GM21367 (cell line): ENCODE results near the gene AHRR.
"Not testable (repeated sequence)": the region's sequence is repeated elsewhere in the genome, so short reads cannot be mapped to it uniquely, and the experiment has no call there.

Experiments
- ATAC-seq: cut with Tn5 transposase; IDR thresholded peaks from one replicate; pipeline ENCODE4 v1.9.1; 2021; ENCODE audit not compliant: unreplicated experiment

Gene AHRR

DNA sequence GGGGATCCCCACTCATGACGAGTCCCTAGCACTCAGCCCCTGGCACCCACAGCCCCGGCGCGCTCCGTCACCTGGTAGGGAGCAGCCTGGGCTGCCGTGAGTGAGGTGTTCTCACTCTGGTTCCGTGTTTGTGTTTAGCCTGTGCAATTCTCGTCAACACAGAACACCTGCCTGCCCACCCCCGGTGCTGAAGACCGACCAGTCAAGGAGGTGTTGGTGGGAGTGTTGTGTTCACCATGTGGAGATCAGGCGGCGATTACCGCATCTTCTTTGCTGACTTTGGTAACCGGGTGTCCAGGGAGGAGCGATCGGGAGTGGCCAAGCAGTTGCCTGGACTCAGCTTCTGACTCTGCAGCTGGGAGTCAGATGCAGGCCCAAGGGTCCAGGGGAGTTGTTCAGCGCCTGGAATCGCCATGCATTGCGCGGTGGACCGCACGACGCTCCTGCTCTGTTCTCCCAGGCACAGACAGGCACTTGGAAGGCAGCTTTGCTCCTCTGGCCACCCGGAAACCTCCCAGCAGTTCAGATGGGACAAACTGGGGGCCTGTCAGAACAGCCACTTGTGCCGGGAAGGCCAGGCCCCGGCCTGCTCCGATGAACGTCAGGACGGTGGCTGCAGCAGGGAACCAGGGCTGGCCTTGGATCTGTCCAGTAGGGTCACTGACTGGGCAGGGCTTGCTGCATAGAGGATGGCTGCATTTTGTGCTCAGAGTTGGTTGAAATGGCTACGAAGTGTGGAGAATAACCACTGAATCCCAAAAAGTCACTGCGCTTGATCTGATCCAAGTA lies 149.6 kb downstream of the AHRR start:
- ATAC-seq = no peak

DNA sequence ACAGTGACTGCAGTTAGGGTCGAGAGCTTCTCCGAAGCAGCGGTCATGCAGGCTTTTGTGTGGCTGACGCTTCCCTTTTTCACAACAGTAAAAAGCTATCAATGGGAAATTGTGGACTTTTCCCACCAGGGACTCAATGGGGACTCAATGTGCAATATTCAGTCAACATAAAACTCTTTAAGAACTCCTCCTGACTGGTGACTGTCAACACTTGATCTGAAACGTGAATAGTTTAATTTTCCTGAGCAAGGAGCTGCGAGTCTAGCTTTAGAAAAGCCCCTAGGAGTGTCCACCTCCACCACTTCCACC lies 150.2 kb downstream of the AHRR start:
- no peak for ATAC-seq

DNA sequence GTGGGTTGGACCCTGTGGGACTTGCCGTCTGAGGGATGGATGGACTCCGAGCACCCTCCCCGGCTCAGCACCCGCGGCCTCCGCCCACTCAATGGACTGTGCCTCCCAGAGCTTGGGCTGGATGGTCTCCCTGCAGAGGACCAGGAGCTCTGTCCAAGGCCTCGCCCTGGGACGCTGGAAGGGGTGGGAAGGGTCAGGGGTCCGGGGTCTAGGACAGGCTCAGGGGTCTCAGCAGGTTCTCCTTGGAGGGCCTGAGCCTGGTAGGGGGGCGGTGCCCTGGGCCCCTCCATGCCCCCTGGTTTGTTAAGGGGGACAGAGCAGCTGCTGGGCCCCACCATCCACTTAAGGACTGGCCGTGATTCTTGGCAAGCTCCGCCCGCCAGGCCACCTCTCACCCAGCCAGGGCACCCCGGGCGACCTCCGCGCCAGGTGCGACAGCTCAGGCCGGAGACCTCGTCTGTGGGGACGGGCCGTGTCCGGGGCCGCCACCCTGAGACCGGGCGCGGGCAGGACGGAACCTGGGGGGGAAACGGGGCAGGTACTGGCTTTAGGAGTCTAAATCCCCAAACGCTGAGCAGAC lies 150.7 kb downstream of the AHRR start:
- ATAC-seq = no peak

DNA sequence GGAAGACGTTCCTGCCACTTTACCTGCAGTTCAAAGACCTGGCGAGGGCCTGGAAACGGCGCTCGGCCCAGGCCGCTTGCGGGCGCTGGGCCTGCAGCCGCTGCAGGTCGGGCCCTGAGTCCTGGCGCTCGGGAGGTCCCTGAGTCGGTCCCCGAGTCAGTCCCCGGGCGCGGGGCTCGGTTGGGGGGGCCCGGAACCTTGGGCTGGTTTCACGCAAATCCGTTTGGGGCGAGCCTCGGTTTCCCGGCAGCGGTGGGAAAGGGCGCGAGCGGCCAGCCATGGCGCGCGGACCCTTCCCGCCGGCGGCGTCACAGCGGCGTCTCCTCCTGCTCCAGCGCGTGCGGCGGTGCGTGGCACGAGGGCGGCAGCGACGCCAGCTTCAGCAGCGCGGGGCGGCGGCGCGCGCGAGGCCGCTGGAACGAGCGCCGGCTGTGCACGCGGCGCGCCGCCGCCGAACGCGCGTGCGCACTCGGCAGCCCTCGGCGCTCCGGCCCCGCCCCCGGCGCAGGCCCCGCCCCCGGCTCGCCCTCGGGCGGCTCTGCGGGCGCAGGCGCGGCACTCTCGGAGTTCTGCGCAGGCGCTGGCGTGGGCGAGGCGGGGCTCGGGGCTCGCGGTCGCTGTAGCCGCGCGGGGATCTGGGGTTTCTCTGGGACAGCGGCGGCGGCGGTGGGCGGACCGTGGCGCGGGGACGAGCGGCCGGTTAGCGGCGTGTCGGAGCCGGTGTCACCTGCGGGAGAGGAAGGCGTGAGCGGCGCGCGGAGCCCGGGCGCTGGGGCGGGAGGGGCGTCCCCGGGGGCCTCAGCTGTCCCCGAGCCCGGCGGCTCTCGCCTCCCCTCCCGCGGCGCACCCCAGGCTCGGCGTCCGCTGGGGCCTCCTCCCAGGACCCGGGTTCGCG lies 151.4 kb downstream of the AHRR start:
- ATAC-seq = peak; percentile 65

DNA sequence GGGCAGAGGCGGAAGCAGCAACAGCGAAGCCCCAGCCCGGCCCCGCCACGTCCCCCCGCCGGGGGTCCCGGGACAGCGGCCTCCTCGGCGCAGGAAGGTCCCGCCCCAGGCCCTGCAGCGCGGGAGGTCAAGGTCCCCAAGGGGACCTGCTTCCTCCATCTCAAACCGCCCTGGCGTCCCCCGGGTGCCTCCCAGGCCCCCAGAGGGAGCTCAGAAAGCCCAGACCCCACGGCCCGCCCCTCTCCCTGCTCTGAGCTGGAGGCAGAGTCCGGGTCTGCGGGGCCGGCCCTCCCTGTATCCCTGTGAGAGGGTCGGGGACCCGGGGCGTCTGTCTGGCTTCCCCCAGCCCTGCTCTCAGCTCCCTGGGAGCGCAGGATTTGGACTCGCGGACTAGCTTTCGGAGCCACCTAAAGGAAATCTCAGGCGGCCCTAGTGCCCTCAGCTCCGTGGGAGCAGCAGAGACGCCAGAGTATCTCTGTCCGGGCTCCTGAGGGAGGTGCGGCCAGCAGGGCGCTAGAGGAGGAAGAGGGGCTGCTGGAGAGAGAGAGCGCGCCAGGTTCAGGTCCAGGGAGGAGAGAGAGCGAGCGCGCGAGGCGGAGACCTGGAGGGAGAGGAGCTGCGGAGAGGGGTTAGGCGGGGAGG lies 152.2 kb downstream of the AHRR start:
- ATAC-seq = peak; percentile 16

DNA sequence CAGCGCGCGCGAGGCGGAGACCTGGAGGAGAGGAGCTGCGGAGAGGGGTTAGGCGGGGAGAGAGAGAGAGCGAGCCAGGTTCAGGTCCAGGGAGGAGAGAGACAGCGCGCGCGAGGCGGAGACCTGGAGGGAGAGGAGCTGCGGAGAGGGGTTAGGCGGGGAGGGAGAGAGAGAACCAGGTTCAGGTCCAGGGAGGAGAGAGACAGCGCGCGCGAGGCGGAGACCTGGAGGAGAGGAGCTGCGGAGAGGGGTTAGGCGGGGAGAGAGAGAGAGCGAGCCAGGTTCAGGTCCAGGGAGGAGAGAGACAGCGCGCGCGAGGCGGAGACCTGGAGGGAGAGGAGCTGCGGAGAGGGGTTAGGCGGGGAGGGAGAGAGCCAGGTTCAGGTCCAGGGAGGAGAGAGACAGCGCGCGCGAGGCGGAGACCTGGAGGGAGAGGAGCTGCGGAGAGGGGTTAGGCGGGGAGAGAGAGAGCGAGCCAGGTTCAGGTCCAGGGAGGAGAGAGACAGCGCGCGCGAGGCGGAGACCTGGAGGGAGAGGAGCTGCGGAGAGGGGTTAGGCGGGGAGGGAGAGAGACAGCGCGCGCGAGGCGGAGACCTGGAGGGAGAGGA lies 152.8 kb downstream of the AHRR start:
- not testable (repeated sequence) for ATAC-seq

DNA sequence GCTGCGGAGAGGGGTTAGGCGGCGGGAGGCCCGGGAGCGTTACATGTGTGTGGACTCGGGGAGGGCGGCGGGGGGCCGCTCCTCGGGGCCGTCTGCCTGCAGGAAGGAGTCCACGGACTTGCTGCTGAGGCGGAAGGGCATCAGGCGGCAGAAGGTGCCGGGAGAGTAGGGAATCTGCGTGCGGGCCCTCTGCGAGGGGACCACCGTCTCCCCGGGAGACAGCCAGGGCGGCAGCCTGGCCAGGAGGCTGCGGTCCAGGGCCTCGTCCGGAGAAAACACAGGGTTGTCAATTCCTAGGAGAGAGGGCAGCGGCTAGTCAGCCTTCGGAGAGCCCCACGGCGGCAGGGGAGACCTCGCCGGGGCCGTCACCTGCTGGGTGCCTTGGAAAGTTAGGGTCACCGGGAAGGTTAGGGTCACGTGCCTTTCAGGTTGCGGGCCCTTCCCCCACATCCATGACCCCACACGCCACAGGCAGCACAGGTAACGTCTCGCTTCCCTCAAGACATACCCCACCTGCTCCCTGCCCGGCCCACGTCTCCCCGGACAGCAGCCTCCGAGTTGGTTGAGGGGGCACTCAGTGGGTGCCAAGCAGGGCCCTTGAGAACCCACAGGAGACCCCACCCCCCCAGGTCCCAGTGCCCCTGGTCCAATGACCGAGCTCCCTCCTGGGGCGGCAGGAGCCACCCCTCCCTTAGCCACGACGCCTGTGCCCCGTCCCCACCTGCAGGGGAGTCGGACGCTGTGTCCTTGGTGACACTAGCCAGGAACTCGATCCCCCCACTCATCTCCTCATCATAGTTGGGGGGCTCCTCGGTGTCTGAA lies 153.5 kb downstream of the AHRR start:
- ATAC-seq = no peak

DNA sequence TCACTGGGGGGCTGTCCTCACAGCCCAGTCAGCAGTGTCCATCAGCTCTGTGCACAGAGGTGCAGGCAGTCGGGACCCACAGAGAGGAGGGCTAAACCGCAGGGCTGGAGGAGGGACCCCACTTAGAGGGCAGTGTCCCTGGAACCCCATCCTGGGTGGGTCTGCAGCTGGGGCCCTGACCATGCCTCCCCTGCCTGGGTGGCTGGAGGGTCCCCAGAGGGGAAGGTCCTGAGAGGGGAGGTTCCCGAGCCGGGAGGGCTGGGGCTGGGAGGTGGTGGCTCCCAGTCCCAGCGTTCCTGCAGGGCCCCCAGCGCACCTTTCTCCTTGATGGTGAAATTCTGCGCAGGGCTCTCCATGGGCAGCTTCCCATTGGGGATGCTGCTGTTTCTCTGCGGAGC lies 154.2 kb downstream of the AHRR start:
- ATAC-seq = no peak

DNA sequence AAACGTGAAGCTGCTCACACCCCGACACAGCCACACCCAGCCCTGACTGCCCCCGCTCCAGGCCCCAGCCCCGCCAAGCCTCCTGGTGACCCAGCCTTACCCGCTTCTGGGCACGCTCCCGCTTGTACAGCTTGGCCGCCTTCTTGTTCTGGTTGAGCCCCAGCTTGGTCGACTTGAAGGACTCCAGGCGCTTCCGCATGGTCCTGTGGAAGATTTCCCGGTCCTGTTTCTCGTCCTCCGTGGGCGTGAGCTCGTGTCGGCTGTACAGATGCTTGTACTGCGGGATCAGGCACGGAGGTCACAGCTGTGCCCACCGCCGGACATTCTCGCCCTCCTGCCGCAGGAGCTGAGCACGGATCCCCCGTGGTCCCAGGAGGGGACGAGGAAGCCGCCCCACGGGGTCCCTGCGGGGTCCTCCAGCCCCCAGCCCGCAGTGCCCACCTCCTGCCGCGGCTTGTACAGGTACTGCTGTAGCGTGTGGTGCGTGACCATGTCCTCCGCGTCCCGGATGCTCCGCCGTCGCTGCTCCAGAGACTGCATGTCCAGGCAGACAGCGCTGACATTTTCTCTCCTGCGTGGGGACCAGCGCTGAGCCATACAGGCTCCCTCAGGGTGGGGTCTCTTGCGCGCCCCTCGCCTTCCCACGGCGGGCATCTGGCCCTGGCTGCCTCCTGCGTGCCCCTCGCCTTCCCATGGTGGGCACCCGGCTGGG lies 154.7 kb downstream of the AHRR start:
- ATAC-seq = no peak

DNA sequence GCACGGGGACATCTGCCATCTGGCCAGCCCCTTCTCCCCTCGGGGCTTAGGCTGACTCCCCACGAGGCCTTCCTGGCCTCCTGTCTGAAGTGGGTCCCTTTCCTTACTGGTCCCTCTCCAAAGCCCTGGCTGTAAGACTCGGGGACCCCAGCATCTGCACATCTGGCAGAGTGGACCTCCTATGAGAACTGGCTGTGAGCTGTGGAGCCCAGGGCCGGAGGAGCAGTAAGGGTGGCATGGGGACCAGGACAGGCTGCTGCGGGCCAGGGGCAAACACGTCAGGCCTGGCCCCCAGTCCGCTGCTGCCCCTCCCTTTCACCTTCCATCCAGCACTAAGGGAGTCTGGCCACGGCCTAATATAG lies 155.3 kb downstream of the AHRR start:
- no peak for ATAC-seq

DNA sequence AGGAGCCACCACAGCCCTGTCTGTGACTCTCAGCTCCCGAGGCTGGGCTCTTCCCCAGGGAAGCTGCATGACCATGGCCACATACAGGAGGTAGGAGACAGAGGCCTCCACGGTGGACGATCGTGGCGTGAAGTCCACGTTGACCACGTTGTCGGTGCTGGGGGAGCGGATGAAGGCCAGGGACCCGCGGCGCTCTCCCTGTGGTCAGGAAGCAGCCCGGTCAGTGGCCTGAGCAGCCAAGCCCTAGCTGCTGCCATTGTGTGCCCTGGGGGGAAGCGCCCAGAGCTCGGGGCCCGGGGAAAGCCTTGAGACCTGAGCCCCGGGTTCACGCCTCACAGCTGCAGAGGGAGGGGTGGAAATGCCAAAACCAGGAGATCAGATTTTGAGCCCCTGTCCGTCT lies 155.7 kb downstream of the AHRR start:
- no peak for ATAC-seq

DNA sequence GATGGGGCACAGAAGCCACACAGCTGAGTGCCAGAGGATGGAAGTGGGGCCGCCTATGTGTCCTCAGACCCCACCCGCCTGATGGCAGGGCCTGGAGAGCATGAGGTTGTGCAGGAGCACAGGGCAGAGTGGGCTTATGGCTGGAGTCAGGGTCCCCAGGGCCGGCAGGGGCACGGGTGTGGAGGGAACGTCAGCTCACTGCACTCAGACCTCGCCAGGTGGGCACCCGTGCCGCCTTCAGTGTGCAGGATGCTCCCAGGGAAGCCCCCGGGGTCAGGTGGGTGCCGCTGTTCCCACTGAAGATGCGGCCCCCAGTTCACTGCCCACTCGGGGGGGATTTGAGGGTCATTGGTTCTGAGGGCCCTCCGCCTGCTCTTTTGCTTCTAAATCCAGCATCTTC lies 156.4 kb downstream of the AHRR start:
- no peak for ATAC-seq

DNA sequence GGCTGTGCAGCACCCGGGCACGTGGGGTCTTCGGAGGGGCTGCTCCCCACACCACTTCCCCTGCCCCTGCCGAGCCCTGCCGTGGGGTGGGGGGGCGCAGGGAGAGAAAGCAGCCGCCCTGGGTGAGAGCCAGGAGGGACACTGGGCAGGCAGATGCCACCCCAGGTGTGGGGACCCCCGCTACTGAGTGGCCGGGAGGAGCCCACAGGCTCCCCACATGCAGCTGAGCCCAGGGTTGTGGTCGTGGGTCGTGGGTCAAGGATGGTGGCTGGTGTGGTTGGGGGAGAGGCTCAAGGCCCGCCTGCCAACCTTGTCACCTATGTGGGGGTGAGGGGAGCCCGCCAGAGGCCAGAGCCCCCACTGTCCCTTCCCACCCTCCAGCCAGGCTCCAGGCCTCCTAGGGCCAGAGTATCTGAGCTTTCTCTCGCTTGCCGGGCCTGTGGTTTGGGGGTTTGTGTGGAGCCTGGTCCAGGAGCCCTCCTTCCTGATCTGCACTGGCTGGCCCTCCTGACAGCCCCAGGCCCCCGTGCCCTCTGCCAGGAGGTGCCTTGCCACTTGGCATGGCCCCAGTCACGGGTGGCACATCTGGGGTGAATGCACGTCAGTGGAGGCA lies 157.0 kb downstream of the AHRR start:
- no peak for ATAC-seq

DNA sequence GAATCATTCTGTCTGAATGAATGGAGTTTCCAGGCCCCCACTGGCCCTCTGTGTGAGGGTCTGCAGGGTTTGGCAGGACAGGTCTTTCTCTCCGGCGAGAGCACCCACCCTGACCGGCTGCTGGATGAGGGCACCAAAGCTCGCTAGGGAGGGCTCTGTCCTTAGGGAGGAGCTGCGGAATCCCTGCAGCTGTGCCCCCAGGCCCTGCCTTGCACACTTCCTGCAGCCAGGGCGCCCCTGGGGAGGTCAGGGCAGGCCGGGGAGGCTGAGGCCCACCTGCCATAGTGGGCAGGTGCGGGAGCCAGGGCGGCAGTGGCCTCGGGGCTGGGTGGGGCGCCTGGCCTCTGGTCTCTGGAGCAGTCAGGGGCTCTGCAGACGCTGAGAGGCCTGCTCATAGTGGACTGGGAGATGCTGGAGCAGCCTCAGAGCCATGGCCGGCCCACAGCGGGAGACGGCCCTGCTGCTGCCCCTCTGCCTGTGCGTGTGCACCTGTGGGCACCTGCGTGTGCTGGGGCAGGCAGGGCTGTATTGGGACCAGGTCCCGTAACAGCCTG lies 157.5 kb downstream of the AHRR start:
- no peak for ATAC-seq

DNA sequence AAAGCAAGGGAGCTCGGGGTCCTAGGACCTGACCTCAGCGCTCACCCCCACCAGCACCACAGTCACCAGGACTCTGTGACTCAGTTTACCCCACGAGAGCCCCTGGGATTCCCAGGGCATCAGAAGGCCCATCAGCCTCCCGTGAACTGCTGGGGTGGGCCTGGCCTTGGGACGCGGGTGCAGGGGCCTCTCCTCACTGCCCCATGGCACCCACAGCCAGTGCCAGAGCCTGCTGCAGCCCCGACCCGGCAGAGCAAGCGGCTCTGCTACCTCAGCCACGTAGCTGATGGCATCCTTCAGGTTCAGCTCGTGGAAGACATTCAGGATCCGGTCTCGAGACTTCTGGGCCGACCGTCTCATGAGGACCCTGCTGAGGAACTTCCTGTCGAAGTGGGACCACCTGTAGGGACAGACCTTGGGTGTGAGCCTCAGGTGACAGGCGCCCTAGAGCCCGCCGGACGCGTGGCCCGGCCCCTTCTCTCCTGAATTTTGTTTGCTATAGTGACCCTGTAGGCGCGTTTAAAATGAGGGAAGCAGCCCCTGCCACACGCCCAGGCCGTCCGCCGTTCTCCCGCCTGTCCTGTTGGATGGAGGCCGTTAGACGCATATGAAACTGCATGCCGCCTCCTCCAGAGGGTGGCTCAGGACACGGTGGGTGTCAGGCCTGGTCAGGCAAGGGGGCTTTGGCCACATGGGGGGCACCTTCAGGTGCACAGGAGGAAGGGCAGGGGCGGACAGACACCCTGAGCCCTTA lies 158.2 kb downstream of the AHRR start:
- ATAC-seq = no peak

DNA sequence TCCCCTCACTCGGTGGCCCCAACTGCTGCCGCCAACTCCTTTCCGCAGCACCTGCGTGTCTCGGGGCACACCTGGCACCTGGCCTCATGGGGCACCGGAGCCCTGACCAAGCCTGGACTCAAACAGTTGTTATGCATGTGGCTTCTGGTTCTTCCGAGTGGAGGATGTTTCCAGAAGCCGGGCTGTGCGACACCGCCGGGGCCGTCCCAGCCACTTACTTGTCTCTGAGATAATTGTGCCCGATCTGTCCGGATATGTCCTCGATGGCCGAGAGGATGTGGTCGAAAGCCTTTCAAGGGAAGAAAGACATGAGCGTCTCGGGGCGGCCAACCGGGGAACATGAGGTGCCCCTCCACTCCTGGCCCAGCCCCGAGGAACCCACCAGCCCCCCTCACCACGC lies 159.8 kb downstream of the AHRR start:
- ATAC-seq = no peak

DNA sequence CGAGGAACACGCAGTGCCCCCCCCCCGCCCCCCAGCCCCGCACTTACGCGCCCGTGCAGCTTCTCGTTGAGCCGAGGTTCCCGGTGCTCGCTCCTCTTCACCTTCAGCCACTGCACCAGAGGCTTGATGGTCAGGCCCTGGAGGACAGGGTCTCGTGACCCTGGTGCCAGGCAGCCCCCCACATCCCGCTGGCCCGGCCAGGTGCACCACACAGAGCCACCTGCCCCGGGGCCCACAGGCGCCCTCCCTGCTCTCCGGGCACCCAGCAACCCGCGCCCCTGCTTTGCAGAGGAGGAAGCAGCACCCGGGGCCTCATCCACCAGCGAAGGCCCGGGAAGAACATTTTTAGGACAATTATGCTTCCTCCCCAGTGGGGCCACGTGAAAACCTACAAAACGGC lies 160.5 kb downstream of the AHRR start:
- no peak for ATAC-seq

DNA sequence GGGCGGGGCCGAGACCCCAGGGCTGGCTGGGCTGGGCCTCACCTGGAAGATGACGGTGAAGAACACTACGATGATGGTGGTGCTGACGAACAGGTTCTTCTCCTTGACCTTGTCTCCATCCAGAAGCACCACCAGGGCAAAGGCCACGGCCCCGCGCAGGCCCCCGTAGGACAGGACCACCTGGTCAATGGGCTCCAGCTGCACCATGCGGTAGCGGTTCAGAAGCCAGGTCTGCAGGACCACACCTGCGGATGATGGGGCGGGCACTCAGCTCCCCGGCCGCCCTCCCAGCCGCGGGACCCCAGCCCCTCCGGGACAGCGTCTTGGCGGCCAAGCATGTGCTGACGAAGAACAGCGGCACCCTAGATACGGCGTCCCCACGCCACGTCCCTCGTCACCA lies 161.0 kb downstream of the AHRR start:
- ATAC-seq = no peak
